Measurements from ENCODE around the gene TOM1. TPM values are rescaled to one million over a fixed set of nuclear protein-coding genes. Genes with fewer than 3 reads are reported as not detected.

TOM1 gene
- total RNA-seq, 1 experiment from 2014 or later = 22.3 TPM

GRCh38 chr22:35299217-35299672 is 449 bp upstream of the TOM1 start:
- Histone ChIP-seq H3K14ac (ENCODE audit: insufficient read depth, low read length) (no peak overlapping the region), H3K79me1 (ENCODE audit: insufficient read depth, low read depth, low read length, poor library complexity, severe bottlenecking) (no peaks in the 10 kb centered on the region), H3K4me1 (ENCODE audit: insufficient read depth, low read length) (no peaks in the 10 kb centered on the region), H4K5ac (ENCODE audit: insufficient read length, low read depth, low read length) (no peak overlapping the region), H2BK120ac (ENCODE audit: low read depth, low read length, poor library complexity, severe bottlenecking) (no peak overlapping the region), H3K9ac (ENCODE audit: extremely low read depth, insufficient read length, low read length) (peak overlapping the region; percentile 46), H2AK5ac (ENCODE audit: insufficient read length, low read length) (no peak overlapping the region), H3T11ph (ENCODE audit: low read length) (no peak overlapping the region), H2BK20ac (ENCODE audit: low read depth, low read length, poor library complexity, severe bottlenecking) (no peak overlapping the region), H2BK5ac (ENCODE audit: insufficient read length, low read length) (no peak overlapping the region), H3K27ac (ENCODE audit: insufficient read length, low read depth, low read length) (peak overlapping the region; percentile 38), H2AFZ (ENCODE audit: low read length) (no peak overlapping the region), H3K23me2 (ENCODE audit: insufficient read length, low read depth, low read length, poor library complexity, severe bottlenecking) (no peaks in the 10 kb centered on the region), H3K4me2 (ENCODE audit: insufficient read depth, insufficient read length, low read length) (peak overlapping the region; percentile 86), H4K8ac (replicated peaks; ENCODE audit: insufficient read length, low read depth, low read length) (no peak overlapping the region), H3K18ac (ENCODE audit: insufficient read length, low read depth, low read length) (peak overlapping the region; percentile 45), H4K20me1 (ENCODE audit: control insufficient read depth, insufficient read depth, insufficient read length) (no peaks in the 10 kb centered on the region), H2BK15ac (ENCODE audit: low read depth, low read length) (no peak overlapping the region), H3K56ac (ENCODE audit: insufficient read length, low read depth, low read length) (no peak overlapping the region), H3K23ac (ENCODE audit: insufficient read length, low read depth, low read length) (no peak overlapping the region), H3K79me2 (ENCODE audit: insufficient read depth, low read length) (no peaks in the 10 kb centered on the region), H2BK12ac (ENCODE audit: insufficient read length, low read depth, low read length) (no peak overlapping the region), H3K9me3 (ENCODE audit: control insufficient read depth, low read depth, low read length) (no peaks in the 10 kb centered on the region), H3K27me3 (ENCODE audit: insufficient read depth, low read length) (no peaks in the 10 kb centered on the region), H3K4ac (ENCODE audit: low read depth, low read length) (no peak overlapping the region), H4K91ac (ENCODE audit: insufficient read length, low read depth, low read length) (no peak overlapping the region)
- Mint-ChIP-seq H3K4me3 (peak overlapping the region; percentile 86 to 92), H3K27ac (peak overlapping the region in 2 of 3 experiments; percentile 95 to 96; a peak in 4 of 7 replicates), H3K9me3 (no peaks in the 10 kb centered on the region), H3K27me3 (ENCODE audit: low read depth) (no peaks in the 10 kb centered on the region), H3K4me1 (peaks cover 6 to 7% of the 10 kb centered on the region in 2 experiments; a peak in 3 of 4 replicates), H3K36me3 (ENCODE audit: insufficient read depth in 1 of 3, low read depth in 3 of 3) (peaks cover 2 to 21% (median 18%) of the 10 kb centered on the region in 3 experiments; a peak in 6 of 7 replicates)
- DNase-seq = no peak
- no CpG with 5 or more reads among the region's 13 CpGs for WGBS (ENCODE audit: extremely low coverage, insufficient read length, low lambda C conversion rate)
- no peak for TF ChIP-seq CTCF (conservative IDR thresholded peaks at IDR 0.05)
